IMR-90 (cell line): Measurements from ENCODE around the gene OR8D1. TPM values are rescaled to one million over a fixed set of nuclear protein-coding genes. Genes with fewer than 3 reads are reported as not detected.

Source experiments
- ATAC-seq: fragments of 200-7000 bp; cut with Tn5 transposase; 2 replicates; pipeline ENCODE4 v1.9.1; 2020; ENCODE audit warnings: low read depth, mild to moderate bottlenecking, moderate library complexity
- BruUV-seq: library from RNA; stranded (reverse); fragments of 400-500 nt; replicated peaks from 2 replicates; lab custom pipeline; 2021; lab: Mats Ljungman, UMichigan
- CTCF ChIA-PET: fragments of 300-600 bp; formaldehyde crosslinking; extraction: SDS; loops from one replicate; lab custom pipeline; 2021; ENCODE audit warnings: antibody characterized with exemption; lab: Yijun Ruan, JAX
- POLR2A ChIA-PET: fragments of 300-600 bp; sonication (Branson Sonifier 250); formaldehyde crosslinking; loops from one replicate; lab custom pipeline; 2022; ENCODE audit warnings: antibody characterized with exemption; ENCODE audit not compliant: unreplicated experiment; lab: Charles Lee
- DNase-seq: peaks from one replicate; pipeline ENCODE4 v3.0.0; 2013
- H2AFZ ChIP-seq: replicated peaks from 2 replicates; pipeline ENCODE3; 2013; ENCODE audit warnings: low read length, mild to moderate bottlenecking; ENCODE audit not compliant: poor library complexity
- H2AK5ac ChIP-seq: 2 replicates; pipeline ENCODE4 v1.6.1; 2013; ENCODE audit warnings: low read depth, low read length, inconsistent platforms
- H2AK9ac ChIP-seq: replicated peaks from 2 replicates; pipeline ENCODE3; 2013; ENCODE audit warnings: mild to moderate bottlenecking, low read depth, low read length, moderate library complexity; ENCODE audit not compliant: poor library complexity
- H2BK120ac ChIP-seq: 2 replicates; pipeline ENCODE4 v1.6.1; 2013; ENCODE audit warnings: low read depth, low read length, inconsistent platforms
- H2BK15ac ChIP-seq: 3 replicates; pipeline ENCODE4 v1.6.1; 2013; ENCODE audit warnings: low read depth, low read length, inconsistent platforms
- H2BK20ac ChIP-seq: 2 replicates; pipeline ENCODE4 v1.6.1; 2013; ENCODE audit warnings: low read depth, mild to moderate bottlenecking, inconsistent platforms, low read length, moderate library complexity
- H2BK5ac ChIP-seq: 2 replicates; pipeline ENCODE4 v1.6.1; 2013; ENCODE audit warnings: mild to moderate bottlenecking, low read depth, low read length, inconsistent platforms; ENCODE audit not compliant: poor library complexity, severe bottlenecking
- H3K14ac ChIP-seq: replicated peaks from 2 replicates; pipeline ENCODE4 v1.6.1; 2013; ENCODE audit warnings: low read depth, low read length, inconsistent platforms
- H3K18ac ChIP-seq: 2 replicates; pipeline ENCODE4 v1.6.1; 2013; ENCODE audit warnings: low read depth, low read length, control low read depth
- H3K23ac ChIP-seq: 2 replicates; pipeline ENCODE4 v1.6.1; 2013; ENCODE audit warnings: low read depth, low read length, inconsistent platforms
- H3K27ac ChIP-seq: 2 replicates; pipeline ENCODE4 v1.5.1; 2013; ENCODE audit warnings: mild to moderate bottlenecking, control low read depth, low read length; ENCODE audit not compliant: insufficient read depth
- H3K27me3 ChIP-seq: 2 replicates; pipeline ENCODE4 v1.6.1; 2013; ENCODE audit warnings: low read length; ENCODE audit not compliant: control insufficient read depth, insufficient read depth
- H3K36me3 ChIP-seq: 2 replicates; pipeline ENCODE4 v1.6.1; 2013; ENCODE audit warnings: low read length, mixed read lengths; ENCODE audit not compliant: control insufficient read depth, insufficient read depth
- H3K4ac ChIP-seq: 2 replicates; pipeline ENCODE4 v1.6.1; 2013; ENCODE audit warnings: low read depth, low read length, inconsistent platforms
- H3K4me1 ChIP-seq: 2 replicates; pipeline ENCODE4 v1.6.1; 2013; ENCODE audit warnings: low read length, mixed read lengths; ENCODE audit not compliant: control insufficient read depth, insufficient read depth
- H3K4me2 ChIP-seq: 2 replicates; pipeline ENCODE4 v1.6.1; 2013; ENCODE audit warnings: low read depth, mild to moderate bottlenecking, control low read depth, low read length, moderate library complexity
- H3K4me3 ChIP-seq: 2 replicates; pipeline ENCODE4 v1.5.1; 2013; ENCODE audit warnings: low read depth, mild to moderate bottlenecking, control low read depth, low read length, moderate library complexity; ENCODE audit not compliant: insufficient read depth
- H3K56ac ChIP-seq: 2 replicates; pipeline ENCODE4 v1.6.1; 2013; ENCODE audit warnings: low read length, inconsistent platforms; ENCODE audit not compliant: insufficient read depth; ENCODE audit errors: extremely low read depth
- H3K79me1 ChIP-seq, 2 experiments: 2 replicates each; pipeline ENCODE4 v1.6.1; 2013; ENCODE audit warnings: low read length in 2 of 2, inconsistent platforms in 1 of 2, low read depth in 1 of 2
- H3K9ac ChIP-seq: 2 replicates; pipeline ENCODE4 v1.6.1; 2013; ENCODE audit warnings: low read depth, low read length, control low read depth
- H3K9me1 ChIP-seq: 2 replicates; pipeline ENCODE4 v1.6.1; 2013; ENCODE audit warnings: low read length, inconsistent platforms; ENCODE audit not compliant: insufficient read depth
- H3K9me3 ChIP-seq: 2 replicates; pipeline ENCODE4 v1.6.1; 2013; ENCODE audit warnings: low read length; ENCODE audit not compliant: control insufficient read depth, insufficient read depth
- H4K20me1 ChIP-seq: 2 replicates; pipeline ENCODE4 v1.6.1; 2013; ENCODE audit warnings: low read length, inconsistent platforms; ENCODE audit not compliant: insufficient read depth
- H4K5ac ChIP-seq: 2 replicates; pipeline ENCODE4 v1.6.1; 2013; ENCODE audit warnings: mild to moderate bottlenecking, low read depth, low read length, control low read depth
- H4K8ac ChIP-seq, 2 experiments: 2 replicates each; pipeline ENCODE4 v1.6.1; 2013; ENCODE audit warnings: low read depth in 2 of 2, low read length in 2 of 2, control low read depth in 1 of 2, inconsistent platforms in 1 of 2
- H4K91ac ChIP-seq: 2 replicates; pipeline ENCODE4 v1.6.1; 2013; ENCODE audit warnings: low read depth, low read length, inconsistent platforms; ENCODE audit not compliant: insufficient read depth
- BHLHE40 ChIP-seq: fragments of 150-350 bp; IDR thresholded peaks from 2 replicates; pipeline ENCODE4 v1.6.1; 2016; ENCODE audit warnings: mild to moderate bottlenecking, low read depth, low read length
- CEBPB ChIP-seq: IDR thresholded peaks from 2 replicates; pipeline ENCODE4 v1.6.1; 2012; ENCODE audit warnings: low read depth, low read length, improper control_type of control experiment
- CHD1 ChIP-seq: IDR thresholded peaks from 2 replicates; pipeline ENCODE4 v1.6.1; 2012; ENCODE audit warnings: low read depth, low read length, improper control_type of control experiment
- ELK1 ChIP-seq: fragments of 150-350 bp; IDR thresholded peaks from 2 replicates; pipeline ENCODE4 v1.6.1; 2016; ENCODE audit warnings: low read depth, mild to moderate bottlenecking, low read length, moderate library complexity, borderline replicate concordance
- FOS ChIP-seq: fragments of 150-350 bp; IDR thresholded peaks from 2 replicates; pipeline ENCODE4 v1.6.1; 2016; ENCODE audit warnings: low read depth, low read length
- MAFK ChIP-seq: IDR thresholded peaks from 2 replicates; pipeline ENCODE4 v1.6.1; 2012; ENCODE audit warnings: low read depth, low read length, improper control_type of control experiment
- MAZ ChIP-seq: IDR thresholded peaks from 2 replicates; pipeline ENCODE4 v1.6.1; 2012; ENCODE audit warnings: low read depth, mild to moderate bottlenecking, low read length, improper control_type of control experiment, moderate library complexity, borderline replicate concordance
- MXI1 ChIP-seq: IDR thresholded peaks from 2 replicates; pipeline ENCODE4 v1.6.1; 2012; ENCODE audit warnings: low read depth, mild to moderate bottlenecking, low read length, moderate library complexity, borderline replicate concordance
- NFE2L2 ChIP-seq: fragments of 150-350 bp; IDR thresholded peaks from 2 replicates; pipeline ENCODE4 v1.6.1; 2016; ENCODE audit warnings: low read depth, mild to moderate bottlenecking, low read length
- POLR2A ChIP-seq: IDR thresholded peaks from 2 replicates; pipeline ENCODE4 v1.6.1; 2012; ENCODE audit warnings: mild to moderate bottlenecking, low read depth, low read length
- RAD21 ChIP-seq: IDR thresholded peaks from 2 replicates; pipeline ENCODE4 v1.6.1; 2012; ENCODE audit warnings: low read length, improper control_type of control experiment
- RCOR1 ChIP-seq: IDR thresholded peaks from 2 replicates; pipeline ENCODE4 v1.6.1; 2012; ENCODE audit warnings: mild to moderate bottlenecking, low read length, improper control_type of control experiment; ENCODE audit not compliant: insufficient replicate concordance
- RFX5 ChIP-seq: IDR thresholded peaks from 2 replicates; pipeline ENCODE4 v1.8.0; 2012; ENCODE audit warnings: low read depth, mild to moderate bottlenecking, low read length, moderate library complexity
- SMC3 ChIP-seq: fragments of 150-350 bp; IDR thresholded peaks from 2 replicates; pipeline ENCODE4 v1.6.1; 2016; ENCODE audit warnings: low read depth, mild to moderate bottlenecking, antibody characterized with exemption, low read length, moderate library complexity
- WGBS, 2 experiments: methylation state at CpG; one replicate each; pipeline versions ENCODE4 v1.1.5 to v1.1.7; 2013; ENCODE audit warnings: missing lambda C conversion rate in 2 of 2; ENCODE audit not compliant: insufficient read length in 1 of 2; ENCODE audit errors: extremely low coverage in 2 of 2; 5-methylcytosine and 5-hydroxymethylcytosine counted together
- dilution Hi-C: fragments of 300-500 bp; cut with HindIII; formaldehyde crosslinking; loops from one replicate; pipeline ENCODE4 v1.14.3; 2018; ENCODE audit warnings: low sequenced_read_pairs; ENCODE audit not compliant: unreplicated experiment
- in situ Hi-C: fragments of 300-500 bp; cut with MboI; formaldehyde crosslinking; loops from 3 replicates; pipeline ENCODE4 v1.14.3; 2019; ENCODE audit warnings: low sequenced_read_pairs, inconsistent platforms, mixed read lengths
- intact Hi-C: fragments of 100-400 bp; cut with micrococcal nuclease; formaldehyde crosslinking; loops from 2 replicates; pipeline ENCODE4 v1.10.0; 2022
- polyA plus RNA-seq, 3 experiments: library from polyadenylated mRNA; depleted of rRNA; stranded (reverse); fragments of >200 nt; gene quantifications; 2 replicates each; pipeline ENCODE4 v1.2.3, GENCODE V29; 2012; ENCODE audit warnings: low replicate concordance in 1 of 3
- total RNA-seq: library from RNA; depleted of rRNA; stranded (reverse); fragments of >200 nt; gene quantifications from 2 replicates; pipeline ENCODE4 v1.2.3, GENCODE V29; 2012
- TF ChIP-seq, protein P1 (sequence below): conservative IDR thresholded peaks from 2 replicates; pipeline ENCODE4 v1.5.1; 2012; ENCODE audit warnings: mild to moderate bottlenecking, low read depth, low read length, improper control_type of control experiment
- TF ChIP-seq, protein P2 (sequence below): fragments of 150-350 bp; IDR thresholded peaks from 2 replicates; pipeline ENCODE4 v1.6.1; 2017; ENCODE audit warnings: mild to moderate bottlenecking, antibody characterized with exemption, low read length, low read depth

Gene OR8D1
- total and polyA plus RNA-seq, 2 of the 4 experiments (the other 2 are of a cell fraction) = not detected

DNA sequence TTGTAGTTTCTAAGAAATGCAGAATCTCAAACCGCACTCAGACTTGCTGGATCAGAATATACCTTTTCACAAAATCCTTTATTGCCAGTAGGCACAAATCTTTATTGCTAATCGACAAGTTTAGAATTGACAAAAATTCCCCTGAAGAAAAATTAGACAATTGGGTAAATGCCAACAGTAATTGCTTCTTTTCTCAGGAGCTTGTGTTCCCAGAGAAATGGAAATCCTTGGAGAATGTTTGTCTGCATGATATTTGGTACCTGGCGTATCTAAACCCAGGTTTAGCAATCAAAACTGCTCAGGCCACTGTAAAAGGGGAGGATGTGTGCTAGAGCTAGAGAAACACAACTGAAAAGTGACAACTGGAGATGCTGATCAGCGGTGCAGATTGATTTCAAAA is 57.7 kb downstream of the OR8D1 start, which contains the start of gene OR8G5:
Gene OR8G5, plus strand, starts transcription at position 301 of the 400 bp plus-strand sequence. CDS start 8,556 bp downstream, outside the sequence.
- no peak within 1 kb of the TSS for H3K4me3 ChIP-seq
- no TSS peak for BruUV-seq
- no peaks in the 10 kb centered on the region for H3K79me1 ChIP-seq
- no peak within 1 kb of the TSS for H3K18ac ChIP-seq
- no peak within 1 kb of the TSS for H2BK5ac ChIP-seq
- no peak within 1 kb of the TSS for H2AK9ac ChIP-seq
- H2BK120ac ChIP-seq = no peak within 1 kb of the TSS
- H4K20me1 ChIP-seq = no peaks in the 10 kb centered on the region
- no peaks in the 10 kb centered on the region for H3K9me1 ChIP-seq
- CTCF ChIA-PET = no interaction called here
- H3K23ac ChIP-seq = no peak within 1 kb of the TSS
- H2BK15ac ChIP-seq = no peak within 1 kb of the TSS
- H3K9me3 ChIP-seq = no peaks in the 10 kb centered on the region
- DNase-seq (no peak), ATAC-seq (no peak)
- no peaks in the 10 kb centered on the region; the same call in 1 of the 2 replicates for H3K27me3 ChIP-seq
- no peaks in the 10 kb centered on the region for H3K36me3 ChIP-seq
- no peak within 1 kb of the TSS for H4K8ac ChIP-seq
- H3K27ac ChIP-seq = no peak within 1 kb of the TSS
- no peak within 1 kb of the TSS for H3K56ac ChIP-seq
- H3K14ac ChIP-seq = no peak within 1 kb of the TSS
- intact Hi-C loops = no loop called here
- in situ Hi-C loops = no loop called here
- H2AFZ ChIP-seq = no peak within 1 kb of the TSS
- H4K91ac ChIP-seq = no peak within 1 kb of the TSS
- H3K4me1 ChIP-seq = no peaks in the 10 kb centered on the region
- H2BK20ac ChIP-seq = no peak within 1 kb of the TSS
- WGBS, 2 experiments = 80% methylated on average over 1 of the region's 4 CpGs; no CpG with 5 or more reads in 1 of the 2 experiments
- no peak within 1 kb of the TSS for H4K5ac ChIP-seq
- POLR2A ChIA-PET = no interaction called here
- no peak within 1 kb of the TSS for H3K4me2 ChIP-seq
- dilution Hi-C loops = no loop called here
- TF ChIP-seq, protein P1, sequence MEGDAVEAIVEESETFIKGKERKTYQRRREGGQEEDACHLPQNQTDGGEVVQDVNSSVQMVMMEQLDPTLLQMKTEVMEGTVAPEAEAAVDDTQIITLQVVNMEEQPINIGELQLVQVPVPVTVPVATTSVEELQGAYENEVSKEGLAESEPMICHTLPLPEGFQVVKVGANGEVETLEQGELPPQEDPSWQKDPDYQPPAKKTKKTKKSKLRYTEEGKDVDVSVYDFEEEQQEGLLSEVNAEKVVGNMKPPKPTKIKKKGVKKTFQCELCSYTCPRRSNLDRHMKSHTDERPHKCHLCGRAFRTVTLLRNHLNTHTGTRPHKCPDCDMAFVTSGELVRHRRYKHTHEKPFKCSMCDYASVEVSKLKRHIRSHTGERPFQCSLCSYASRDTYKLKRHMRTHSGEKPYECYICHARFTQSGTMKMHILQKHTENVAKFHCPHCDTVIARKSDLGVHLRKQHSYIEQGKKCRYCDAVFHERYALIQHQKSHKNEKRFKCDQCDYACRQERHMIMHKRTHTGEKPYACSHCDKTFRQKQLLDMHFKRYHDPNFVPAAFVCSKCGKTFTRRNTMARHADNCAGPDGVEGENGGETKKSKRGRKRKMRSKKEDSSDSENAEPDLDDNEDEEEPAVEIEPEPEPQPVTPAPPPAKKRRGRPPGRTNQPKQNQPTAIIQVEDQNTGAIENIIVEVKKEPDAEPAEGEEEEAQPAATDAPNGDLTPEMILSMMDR = no peak
- TF ChIP-seq RFX5 (no peak), MXI1 (no peak), ELK1 (no peak), RCOR1 (no peak), BHLHE40 (no peak), NFE2L2 (no peak), SMC3 (no peak), FOS (no peak), MAZ (no peak), CEBPB (no peak), CHD1 (no peak), MAFK (no peak), POLR2A (no peak), RAD21 (no peak)
- TF ChIP-seq, protein P2, sequence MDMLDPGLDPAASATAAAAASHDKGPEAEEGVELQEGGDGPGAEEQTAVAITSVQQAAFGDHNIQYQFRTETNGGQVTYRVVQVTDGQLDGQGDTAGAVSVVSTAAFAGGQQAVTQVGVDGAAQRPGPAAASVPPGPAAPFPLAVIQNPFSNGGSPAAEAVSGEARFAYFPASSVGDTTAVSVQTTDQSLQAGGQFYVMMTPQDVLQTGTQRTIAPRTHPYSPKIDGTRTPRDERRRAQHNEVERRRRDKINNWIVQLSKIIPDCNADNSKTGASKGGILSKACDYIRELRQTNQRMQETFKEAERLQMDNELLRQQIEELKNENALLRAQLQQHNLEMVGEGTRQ = no peak
- H3K9ac ChIP-seq = no peak within 1 kb of the TSS
- H3K4ac ChIP-seq = no peak within 1 kb of the TSS
- no peak within 1 kb of the TSS for H2AK5ac ChIP-seq
